ENCODE measurements around the gene PPFIBP2. TPM values are rescaled to one million over a fixed set of nuclear protein-coding genes. Genes with fewer than 3 reads are reported as not detected.

The PPFIBP2 gene
- total RNA-seq, 1 experiment from 2014 or later, result 21.5 TPM

- Histone ChIP-seq H3K9me3 (ENCODE audit: control insufficient read depth, insufficient read depth, low read depth, low read length) (no peaks in the 10 kb centered on the region), H3K27me3 (ENCODE audit: control insufficient read depth, insufficient read depth, low read length) (no peaks in the 10 kb centered on the region), H3K36me3 (ENCODE audit: control insufficient read depth, insufficient read depth, low read length) (no peaks in the 10 kb centered on the region), H3K27ac (ENCODE audit: low read length) (no peak overlapping the region), H3K4me1 (ENCODE audit: control insufficient read depth, insufficient read depth, low read length) (no peaks in the 10 kb centered on the region), H3K4me3 (ENCODE audit: low read depth in 2 of 2, low read length in 2 of 2) (no peak overlapping the region)
- no TSS peak for BruUV-seq (replicated peaks)
- TF ChIP-seq SIN3A (IDR thresholded peaks at IDR 0.05; ENCODE audit: borderline replicate concordance, insufficient read depth, low read depth, low read length) (no peak), CTCF (IDR thresholded peaks at IDR 0.05) (no peak), POLR2AphosphoS5 (IDR thresholded peaks at IDR 0.05; ENCODE audit: low read depth, low read length) (no peak), REST (IDR thresholded peaks at IDR 0.05; ENCODE audit: insufficient read depth in 1 of 2, low read depth in 2 of 2, low read length in 1 of 2) (no peak), TCF7L2 (IDR thresholded peaks at IDR 0.05; ENCODE audit: low read depth, low read length) (no peak)
- in situ Hi-C loops (cut with HindIII; ENCODE audit: low pct_unique_long_range_greater_than_20kb, low sequenced_read_pairs), result no loop called here
- POLR2A ChIA-PET, result no interaction called here
- DNase-seq (ENCODE audit: low read depth, low spot score), result no peak
- CTCF ChIA-PET, result no interaction called here
- ATAC-seq, result no peak
- intact Hi-C loops (cut with micrococcal nuclease; ENCODE audit: unreplicated experiment), result no loop called here
Observed at GRCh38 chr11:7617032-7617431, 103.2 kb downstream of the PPFIBP2 start.

- no peak overlapping the region for H3K27ac ChIP-seq (ENCODE audit: low read length)
- ChIA-PET CTCF (interaction anchor here (0.6 kb wide), 1 partner anchor 1372 kb away, joined by 4 read pairs; no protein-coding TSS in a partner anchor), POLR2A (no interaction called here)
- ATAC-seq, result no peak
- no peak overlapping the region for H3K4me3 ChIP-seq (ENCODE audit: low read depth in 2 of 2, low read length in 2 of 2)
- intact Hi-C loops (cut with micrococcal nuclease; ENCODE audit: unreplicated experiment) (no loop called here), in situ Hi-C loops (cut with HindIII; ENCODE audit: low pct_unique_long_range_greater_than_20kb, low sequenced_read_pairs) (no loop called here)
- H3K36me3 ChIP-seq (ENCODE audit: control insufficient read depth, insufficient read depth, low read length), result no peaks in the 10 kb centered on the region
- no peaks in the 10 kb centered on the region for H3K9me3 ChIP-seq (ENCODE audit: control insufficient read depth, insufficient read depth, low read depth, low read length)
- no TSS peak for BruUV-seq (replicated peaks)
- H3K4me1 ChIP-seq (ENCODE audit: control insufficient read depth, insufficient read depth, low read length), result no peaks in the 10 kb centered on the region
- no peaks in the 10 kb centered on the region for H3K27me3 ChIP-seq (ENCODE audit: control insufficient read depth, insufficient read depth, low read length)
- TF ChIP-seq POLR2AphosphoS5 (IDR thresholded peaks at IDR 0.05; ENCODE audit: low read depth, low read length) (no peak), SIN3A (IDR thresholded peaks at IDR 0.05; ENCODE audit: borderline replicate concordance, insufficient read depth, low read depth, low read length) (no peak), TCF7L2 (IDR thresholded peaks at IDR 0.05; ENCODE audit: low read depth, low read length) (no peak), REST (IDR thresholded peaks at IDR 0.05; ENCODE audit: insufficient read depth in 1 of 2, low read depth in 2 of 2, low read length in 1 of 2) (no peak), CTCF (IDR thresholded peaks at IDR 0.05) (no peak)
- no peak for DNase-seq (ENCODE audit: low read depth, low spot score)
Observed at GRCh38 chr11:7619322-7619721, 105.5 kb downstream of the PPFIBP2 start.
